Skin of body (tissue), 2 donors: ENCODE data around the gene SLC38A1. TPM values are rescaled to one million over a fixed set of nuclear protein-coding genes. Genes with fewer than 3 reads are reported as not detected.

Experiments
- DNase-seq: peaks from one replicate; lab custom pipeline; 2025; lab: John Stamatoyannopoulos, UW
- total RNA-seq: library from RNA; depleted of rRNA; stranded (reverse); fragments of >200 nt; gene quantifications from one replicate; pipeline ENCODE4 v1.2.3, GENCODE V29; 2014

The SLC38A1 gene
- total RNA-seq, 1 donor from 2014 or later: 56.6 TPM

GRCh38 chr12:46234000-46234399 lies 34.8 kb downstream of the SLC38A1 start:
- no peak for DNase-seq

GRCh38 chr12:46233423-46233822 lies 35.4 kb downstream of the SLC38A1 start:
- DNase-seq: no peak

GRCh38 chr12:46230983-46231382 lies 37.9 kb downstream of the SLC38A1 start:
- DNase-seq: no peak

- DNase-seq: no peak
Measured at GRCh38 chr12:46230306-46230705, 38.5 kb downstream of the SLC38A1 start.

GRCh38 chr12:46227616-46228015 lies 41.2 kb downstream of the SLC38A1 start:
- DNase-seq: no peak

- DNase-seq: peak; percentile 63
Measured at GRCh38 chr12:46224386-46224785, 44.5 kb downstream of the SLC38A1 start.

GRCh38 chr12:46223047-46223446 lies 45.8 kb downstream of the SLC38A1 start:
- DNase-seq: no peak

- no peak for DNase-seq
Measured at GRCh38 chr12:46222636-46223035, 46.2 kb downstream of the SLC38A1 start.

- DNase-seq: peak; percentile 12
Measured at GRCh38 chr12:46221255-46222128, 47.4 kb downstream of the SLC38A1 start.

GRCh38 chr12:46219877-46220655 lies 48.8 kb downstream of the SLC38A1 start:
- no peak for DNase-seq

- DNase-seq: no peak
Measured at GRCh38 chr12:46219132-46219876, 49.5 kb downstream of the SLC38A1 start.

GRCh38 chr12:46218322-46219095 lies 50.3 kb downstream of the SLC38A1 start:
- no peak for DNase-seq

GRCh38 chr12:46217541-46218321 lies 51.1 kb downstream of the SLC38A1 start:
- no peak for DNase-seq

GRCh38 chr12:46214668-46215436 lies 54.0 kb downstream of the SLC38A1 start:
- DNase-seq: no peak

GRCh38 chr12:46212108-46212982 lies 56.5 kb downstream of the SLC38A1 start:
- DNase-seq: no peak

GRCh38 chr12:46210873-46211439 lies 57.9 kb downstream of the SLC38A1 start:
- no peak for DNase-seq

GRCh38 chr12:46209914-46210872 lies 58.6 kb downstream of the SLC38A1 start:
- no peak for DNase-seq
